ENCODE measurements around the gene GLYATL1B. TPM values are rescaled to one million over a fixed set of nuclear protein-coding genes. Genes with fewer than 3 reads are reported as not detected.
"Not testable (repeated sequence)": the region's sequence is repeated elsewhere in the genome, so short reads cannot be mapped to it uniquely, and the experiment has no call there.

The GLYATL1B gene
- total and polyA plus RNA-seq, 4 donors = not detected

GRCh38 chr11:59097113-59097708 is 11.1 kb downstream of the GLYATL1B start:
- Histone ChIP-seq H3K27ac (ENCODE audit: low read depth in 1 of 2, low read length in 2 of 2) (no peak overlapping the region), H3K4me3 (ENCODE audit: low read depth in 1 of 3, low read length in 3 of 3) (no peak overlapping the region), H3K4me1 (ENCODE audit: control insufficient read depth in 4 of 4, insufficient read depth in 4 of 4, low read length in 3 of 4) (peaks cover 0 to 6% (median under 1%) of the 10 kb centered on the region in 4 donors), H3K9ac (ENCODE audit: low read depth in 1 of 2, low read length in 2 of 2) (no peak overlapping the region), H3K9me3 (ENCODE audit: control insufficient read depth in 4 of 4, low read length in 3 of 4) (no peaks in the 10 kb centered on the region), H3K27me3 (ENCODE audit: control insufficient read depth in 4 of 4, insufficient read depth in 4 of 4, low read length in 3 of 4) (no peaks in the 10 kb centered on the region), H3K36me3 (ENCODE audit: control insufficient read depth in 4 of 4, insufficient read depth in 3 of 4, low read depth in 1 of 4, low read length in 3 of 4) (no peaks in the 10 kb centered on the region)
- DNase-seq (ENCODE audit: low spot score) = peak; percentile 61
- TF ChIP-seq CTCF (IDR thresholded peaks at IDR 0.05; ENCODE audit: low read depth, low read length, missing input control) = peak; percentile 65
- no peak for TF ChIP-seq ZBTB33 (IDR thresholded peaks at IDR 0.05)
- TF ChIP-seq RAD21 (IDR thresholded peaks at IDR 0.05) = peak; percentile 66 to 78
- TF ChIP-seq YY1 (IDR thresholded peaks at IDR 0.05) = no peak
- no peak for TF ChIP-seq ATF3 (IDR thresholded peaks at IDR 0.05)
- TF ChIP-seq RXRA (IDR thresholded peaks at IDR 0.05) = no peak
- TF ChIP-seq FOXA2 (IDR thresholded peaks at IDR 0.05) = no peak
- TF ChIP-seq NR2F2 (IDR thresholded peaks at IDR 0.05) = no peak
- WGBS = 87% methylated on average over 5 of the region's 5 CpGs

GRCh38 chr11:59097938-59098337 is 11.8 kb downstream of the GLYATL1B start:
- H3K9ac ChIP-seq (ENCODE audit: low read depth in 1 of 2, low read length in 2 of 2); H3K27ac ChIP-seq (ENCODE audit: low read depth in 1 of 2, low read length in 2 of 2); H3K4me3 ChIP-seq (ENCODE audit: low read depth in 1 of 3, low read length in 3 of 3); DNase-seq (ENCODE audit: low spot score); H3K4me1 ChIP-seq (ENCODE audit: control insufficient read depth in 4 of 4, insufficient read depth in 4 of 4, low read length in 3 of 4); H3K9me3 ChIP-seq (ENCODE audit: control insufficient read depth in 4 of 4, low read length in 3 of 4); H3K27me3 ChIP-seq (ENCODE audit: control insufficient read depth in 4 of 4, insufficient read depth in 4 of 4, low read length in 3 of 4); H3K36me3 ChIP-seq (ENCODE audit: control insufficient read depth in 4 of 4, insufficient read depth in 3 of 4, low read depth in 1 of 4, low read length in 3 of 4): not testable (repeated sequence)
- 84% methylated on average over 8 of the region's 8 CpGs for WGBS

- DNase-seq (ENCODE audit: low spot score) = peak; percentile 46
- no peaks in the 10 kb centered on the region for H3K36me3 ChIP-seq (ENCODE audit: control insufficient read depth in 4 of 4, insufficient read depth in 3 of 4, low read depth in 1 of 4, low read length in 3 of 4)
- no peak overlapping the region for H3K27ac ChIP-seq (ENCODE audit: low read depth in 1 of 2, low read length in 2 of 2)
- peaks cover 6 to 21% (median 9%) of the 10 kb centered on the region in 4 donors for H3K4me1 ChIP-seq (ENCODE audit: control insufficient read depth in 4 of 4, insufficient read depth in 4 of 4, low read length in 3 of 4)
- no peaks in the 10 kb centered on the region for H3K27me3 ChIP-seq (ENCODE audit: control insufficient read depth in 4 of 4, insufficient read depth in 4 of 4, low read length in 3 of 4)
- WGBS = 11% methylated on average over 23 of the region's 23 CpGs
- no peak overlapping the region for H3K9ac ChIP-seq (ENCODE audit: low read depth in 1 of 2, low read length in 2 of 2)
- TF ChIP-seq RAD21 (IDR thresholded peaks at IDR 0.05) (peak; percentile 49 to 52), CTCF (IDR thresholded peaks at IDR 0.05; ENCODE audit: low read depth, low read length, missing input control) (peak; percentile 7), HNF4A (conservative IDR thresholded peaks at IDR 0.05) (no peak)
- peak overlapping the region in 1 of 3 donors; percentile 39 for H3K4me3 ChIP-seq (ENCODE audit: low read depth in 1 of 3, low read length in 3 of 3)
- no peaks in the 10 kb centered on the region for H3K9me3 ChIP-seq (ENCODE audit: control insufficient read depth in 4 of 4, low read length in 3 of 4)
Observed at GRCh38 chr11:59102259-59102765, 16.2 kb downstream of the GLYATL1B start.
